PFSK-1 (cell line): Measurements from ENCODE around the gene STAT1.

ENCODE experiments used
- FOXP2 ChIP-seq: optimal IDR thresholded peaks from 2 replicates; pipeline ENCODE3; 2011; ENCODE audit warnings: borderline replicate concordance, control low read depth, inconsistent platforms; ENCODE audit not compliant: insufficient read depth; ENCODE audit errors: extremely low read length, extremely low read depth
- POLR2AphosphoS5 ChIP-seq: IDR thresholded peaks from 2 replicates; pipeline ENCODE4 v1.6.1; 2012; ENCODE audit warnings: low read depth, mild to moderate bottlenecking, control low read depth, low read length, moderate library complexity
- REST ChIP-seq, 2 experiments: IDR thresholded peaks; 2 replicates each; pipeline versions ENCODE4 v1.6.1 to v1.8.0; 2011 to 2012; ENCODE audit warnings: low read depth in 2 of 2, low read length in 2 of 2, control low read depth in 1 of 2, inconsistent platforms in 1 of 2, mild to moderate bottlenecking in 1 of 2, moderate library complexity in 1 of 2; ENCODE audit not compliant: insufficient read depth in 1 of 2
- SIN3A ChIP-seq: IDR thresholded peaks from 2 replicates; pipeline ENCODE4 v1.6.1; 2012; ENCODE audit warnings: mild to moderate bottlenecking, low read length, moderate library complexity, borderline replicate concordance; ENCODE audit not compliant: insufficient read depth
- TAF1 ChIP-seq: IDR thresholded peaks from 2 replicates; pipeline ENCODE4 v1.6.1; 2012; ENCODE audit warnings: low read length, control low read depth, borderline replicate concordance; ENCODE audit not compliant: insufficient read depth

STAT1 gene

DNA sequence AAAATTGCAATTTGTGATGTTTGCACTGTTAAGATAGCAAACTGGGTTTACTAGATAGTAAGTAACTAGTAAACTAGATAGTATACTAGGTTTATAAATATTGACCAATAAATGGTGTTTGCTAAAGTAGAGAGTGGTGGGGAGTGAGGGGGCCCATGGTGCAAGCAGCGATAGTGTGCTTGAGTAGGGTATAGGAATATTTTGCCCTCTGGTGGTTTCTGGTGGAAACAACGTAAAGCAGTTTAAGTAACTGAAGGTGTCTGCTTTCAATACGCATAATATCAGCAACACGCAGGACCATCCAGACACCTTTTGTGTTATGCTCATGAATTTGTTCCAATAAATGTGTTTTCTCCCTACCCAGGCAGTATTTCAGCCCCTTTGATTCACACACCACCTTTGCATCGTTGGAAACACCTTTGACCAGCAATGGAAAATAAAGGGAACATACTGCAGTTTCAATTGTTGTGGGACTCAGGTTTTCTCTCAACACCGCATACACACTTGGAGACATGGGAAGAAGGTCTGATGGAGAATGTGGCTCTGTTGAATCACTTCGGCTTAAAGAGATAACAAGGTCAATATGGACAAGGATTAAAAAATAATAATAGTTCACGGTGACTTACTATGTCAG lies 16.7 kb upstream of the STAT1 start:
- TF ChIP-seq REST (IDR thresholded peaks at IDR 0.05; ENCODE audit: insufficient read depth in 1 of 2, low read depth in 2 of 2, low read length in 2 of 2) (no peak), TAF1 (no peak), POLR2AphosphoS5 (no peak), SIN3A (no peak), FOXP2 (no peak)

DNA sequence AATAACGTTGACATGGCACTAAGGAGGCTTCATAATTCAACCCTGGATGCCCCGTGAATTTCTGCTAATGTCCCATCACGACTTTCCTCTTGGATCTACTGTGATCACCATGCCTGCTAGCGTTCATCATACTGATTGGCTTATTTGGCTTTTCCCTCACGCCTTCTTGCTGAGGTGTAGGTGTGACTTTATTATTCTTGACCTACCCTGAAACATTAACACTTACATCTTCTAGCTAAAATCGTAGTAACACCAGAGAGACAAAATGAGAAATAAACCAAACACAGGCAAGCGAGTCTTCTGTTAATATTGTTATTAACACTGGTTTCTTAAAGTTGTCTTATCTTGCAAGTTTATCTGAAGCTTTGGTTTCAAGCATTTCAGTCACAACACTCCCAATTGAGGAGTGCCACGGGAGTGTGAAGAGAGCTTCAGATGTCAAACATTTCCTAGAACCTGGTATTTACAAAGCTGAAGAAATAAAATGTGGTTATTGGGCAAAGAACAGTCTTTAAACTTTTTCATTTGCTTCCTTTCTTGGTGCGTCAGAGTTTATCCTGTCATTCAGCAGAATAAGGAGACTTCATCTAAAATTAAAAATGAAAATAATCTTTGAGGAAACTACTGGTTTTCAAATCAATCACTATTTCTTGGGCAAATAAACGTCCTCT lies 15.4 kb upstream of the STAT1 start:
- TF ChIP-seq TAF1 (no peak), POLR2AphosphoS5 (no peak), SIN3A (no peak), FOXP2 (no peak), REST (IDR thresholded peaks at IDR 0.05; ENCODE audit: insufficient read depth in 1 of 2, low read depth in 2 of 2, low read length in 2 of 2) (no peak)

DNA sequence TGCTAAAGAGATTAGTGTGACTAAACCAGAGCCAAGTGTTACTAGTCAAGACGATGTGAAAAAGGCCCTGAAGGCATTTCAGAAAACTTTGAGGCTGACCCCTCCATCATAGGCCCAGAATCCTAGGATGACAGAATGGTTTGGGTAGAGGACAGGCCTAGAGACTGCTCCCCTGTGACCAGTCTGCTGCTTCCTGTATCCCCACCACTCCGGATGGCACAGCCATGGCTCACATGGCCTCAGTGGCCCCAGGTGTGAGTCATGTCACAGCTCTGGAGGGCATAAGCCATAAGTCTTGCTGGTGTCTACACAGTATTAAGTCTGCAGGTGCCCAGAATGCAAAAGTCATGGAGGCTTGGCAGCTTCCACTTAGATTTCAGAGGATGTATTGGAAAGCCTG lies 12.4 kb upstream of the STAT1 start:
- TF ChIP-seq POLR2AphosphoS5 (no peak), SIN3A (no peak), REST (IDR thresholded peaks at IDR 0.05; ENCODE audit: insufficient read depth in 1 of 2, low read depth in 2 of 2, low read length in 2 of 2) (no peak), TAF1 (no peak), FOXP2 (no peak)

DNA sequence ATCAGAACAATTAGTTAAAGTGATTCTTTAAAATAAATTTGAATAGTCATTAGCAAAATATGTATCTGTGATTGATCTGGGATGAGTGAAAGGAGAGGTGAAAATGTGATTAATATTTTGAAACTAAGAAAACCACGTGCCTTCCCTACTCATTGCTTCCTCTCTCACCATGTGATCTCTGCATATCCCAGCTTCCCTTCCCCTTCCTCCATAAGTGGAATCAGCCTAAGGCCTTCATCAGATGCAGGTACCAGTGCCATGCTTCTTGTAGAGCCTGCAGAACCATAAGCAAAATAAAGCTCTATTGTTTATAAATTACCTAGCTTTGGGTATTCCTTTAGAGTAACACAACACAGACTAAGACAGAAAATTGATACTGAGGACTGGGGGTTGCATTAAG lies 11.2 kb upstream of the STAT1 start:
- TF ChIP-seq SIN3A (no peak), FOXP2 (no peak), TAF1 (no peak), REST (IDR thresholded peaks at IDR 0.05; ENCODE audit: insufficient read depth in 1 of 2, low read depth in 2 of 2, low read length in 2 of 2) (no peak), POLR2AphosphoS5 (no peak)
